Heart right ventricle (tissue), 16 donors: Measurements from ENCODE around the gene GRPEL2. TPM values are rescaled to one million over a fixed set of nuclear protein-coding genes. Genes with fewer than 3 reads are reported as not detected.

Source experiments
- ATAC-seq, 8 donors: fragments of 200-7000 bp; cut with Tn5 transposase; one replicate each; pipeline ENCODE4 v1.9.1; 2020; ENCODE audit warnings: mild to moderate bottlenecking in 8 of 8, moderate library complexity in 8 of 8, moderate number of reproducible peaks in 1 of 8
- DNase-seq, 2 donors: peaks; one replicate each; pipeline ENCODE4 v3.0.0-alpha.2; 2020
- H3K27ac ChIP-seq, 10 donors: fragments of 200-600 bp; sonication (generic) in 2 of 10; one replicate each; pipeline versions ENCODE4 v1.5.0 to v1.8.0; 2020 to 2022; ENCODE audit warnings: mild to moderate bottlenecking in 3 of 10
- H3K27me3 ChIP-seq, 7 donors: fragments of 200-600 bp; one replicate each; pipeline ENCODE4 v1.8.0; 2021 to 2022; ENCODE audit warnings: mild to moderate bottlenecking in 2 of 7
- H3K36me3 ChIP-seq, 9 donors: fragments of 200-600 bp; sonication (generic) in 1 of 9; one replicate each; pipeline versions ENCODE4 v1.5.0 to v1.8.0; 2020 to 2022; ENCODE audit warnings: mild to moderate bottlenecking in 2 of 9
- H3K4me1 ChIP-seq, 9 donors: fragments of 200-600 bp; sonication (generic) in 1 of 9; one replicate each; pipeline versions ENCODE4 v1.5.0 to v1.8.0; 2020 to 2022; ENCODE audit warnings: mild to moderate bottlenecking in 4 of 9
- H3K4me3 ChIP-seq, 10 donors: fragments of 200-600 bp; sonication (generic) in 2 of 10; one replicate each; pipeline versions ENCODE4 v1.5.0 to v1.8.0; 2020 to 2022; ENCODE audit warnings: mild to moderate bottlenecking in 7 of 10, moderate library complexity in 2 of 10
- H3K9me3 ChIP-seq, 11 donors: fragments of 200-600 bp in 10 of 11; sonication (generic) in 2 of 11; one replicate each; pipeline versions ENCODE4 v1.5.0 to v1.8.0; 2013 to 2022; ENCODE audit warnings: mild to moderate bottlenecking in 2 of 11, control low read depth in 1 of 11, moderate library complexity in 1 of 11
- WGBS, 2 donors: extraction: QIAGEN DNeasy Blood & Tissue Kit; methylation state at CpG; one replicate each; pipeline ENCODE4 v1.1.7; 2013; ENCODE audit warnings: inconsistent platforms in 1 of 2; 5-methylcytosine and 5-hydroxymethylcytosine counted together
- intact Hi-C, 10 donors: fragments of 100-400 bp; cut with DNase I; formaldehyde crosslinking; loops; one replicate each; pipeline versions ENCODE4 v1.11.1 to v1.14.2; 2022
- polyA plus RNA-seq, 2 donors: library from polyadenylated mRNA; stranded (reverse); fragments of 200-250 nt; gene quantifications; one replicate each; pipeline ENCODE4 v1.2.3, GENCODE V29; 2013
- total RNA-seq, 10 donors: library from RNA; stranded (reverse); fragmentation: NEBNext Ultra II Directional in 3 of 10; extraction: Animal tissue kit (Norgen Biotek cat#: 25700) in 3 of 10; gene quantifications; one replicate each; pipeline versions ENCODE4 v1.2.1 to v1.2.4, GENCODE V29; 2021 to 2023
- TF ChIP-seq, protein P1 (sequence below), 9 donors: fragments of 200-600 bp; sonication (generic) in 2 of 9; IDR thresholded peaks; one replicate each; pipeline versions ENCODE4 v1.5.0 to v1.8.0; 2021 to 2022; ENCODE audit warnings: antibody characterized with exemption in 9 of 9, mild to moderate bottlenecking in 5 of 9, moderate library complexity in 1 of 9
- donor health status: Arrhythmogenic right ventricular cardiomyopathy.
- donor health status: ischemic (EF 13 %, LVEDD 7.1; RV severe dilation, severe dysfunction).
- donor health status: healthy with polysubstance abuse.
- donor health status: DM: no; HTN: yes; CAD: no.
- donor health status: DM: no; HTN: no; CAD: no.
- donor health status: ischemic (EF 25% LVEDD 6.9; RV normal size, moderate dysfunction).
- donor health status: ischemic (EF 25% LVEDD 5.7; RV mildly dilated, moderate dysfunction).
- donor health status: healthy.
- donor health status: DM: yes; HTN: yes; CAD: no.
- donor health status: Ischemic cardiomyopathy.
- donor health status: ischemic (EF 35%, LVEDD 5.7; RV mildly dilated, moderate dysfunction).
- donor health status: nonischemic (EF 11% LVEDD 7.7; RV severe dilation, severe dysfunction).
- donor health status: DM: yes; HTN: yes; CAD: no.
- donor health status: PGD.
- donor health status: ischemic (EF 29% LVEDD 5.4; RV normal size, mild dysfunction).
- donor health status: nonischemic (EF 23%, LVEDD 6.1; RV moderate dilation, normal function).

GRPEL2 gene
- total and polyA plus RNA-seq, 12 donors, result 4.8 to 13.4 (median 9.9) TPM

DNA sequence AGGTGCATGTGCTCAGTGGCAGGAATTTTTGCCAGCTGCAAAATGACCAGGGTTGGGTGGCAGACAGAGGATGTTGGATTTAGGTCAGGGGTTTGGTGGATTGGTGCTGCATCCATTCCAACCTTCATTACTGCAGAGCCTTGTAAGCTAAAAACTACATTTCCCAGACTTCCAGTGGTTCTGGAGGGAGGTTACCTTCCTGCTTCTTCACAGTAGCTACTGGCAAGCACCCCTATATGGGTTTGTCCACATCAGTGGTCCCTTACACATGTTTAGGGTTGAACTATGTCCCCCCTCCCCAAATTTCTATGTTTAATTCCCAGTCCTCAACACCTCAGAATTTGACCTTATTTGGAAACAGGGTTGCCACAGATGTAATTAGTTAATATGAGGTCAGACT, 54.5 kb downstream of the GRPEL2 start:
- Histone ChIP-seq H3K36me3 (no peaks in the 10 kb centered on the region), H3K4me3 (no peak overlapping the region), H3K4me1 (peaks cover 0 to 24% (median 3%) of the 10 kb centered on the region in 9 donors), H3K27me3 (no peaks in the 10 kb centered on the region), H3K27ac (peak overlapping the region in 4 of 10 donors; percentile 5 to 52 (median 22)), H3K9me3 (no peaks in the 10 kb centered on the region)
- TF ChIP-seq, protein P1, sequence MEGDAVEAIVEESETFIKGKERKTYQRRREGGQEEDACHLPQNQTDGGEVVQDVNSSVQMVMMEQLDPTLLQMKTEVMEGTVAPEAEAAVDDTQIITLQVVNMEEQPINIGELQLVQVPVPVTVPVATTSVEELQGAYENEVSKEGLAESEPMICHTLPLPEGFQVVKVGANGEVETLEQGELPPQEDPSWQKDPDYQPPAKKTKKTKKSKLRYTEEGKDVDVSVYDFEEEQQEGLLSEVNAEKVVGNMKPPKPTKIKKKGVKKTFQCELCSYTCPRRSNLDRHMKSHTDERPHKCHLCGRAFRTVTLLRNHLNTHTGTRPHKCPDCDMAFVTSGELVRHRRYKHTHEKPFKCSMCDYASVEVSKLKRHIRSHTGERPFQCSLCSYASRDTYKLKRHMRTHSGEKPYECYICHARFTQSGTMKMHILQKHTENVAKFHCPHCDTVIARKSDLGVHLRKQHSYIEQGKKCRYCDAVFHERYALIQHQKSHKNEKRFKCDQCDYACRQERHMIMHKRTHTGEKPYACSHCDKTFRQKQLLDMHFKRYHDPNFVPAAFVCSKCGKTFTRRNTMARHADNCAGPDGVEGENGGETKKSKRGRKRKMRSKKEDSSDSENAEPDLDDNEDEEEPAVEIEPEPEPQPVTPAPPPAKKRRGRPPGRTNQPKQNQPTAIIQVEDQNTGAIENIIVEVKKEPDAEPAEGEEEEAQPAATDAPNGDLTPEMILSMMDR (IDR thresholded peaks at IDR 0.05), result no peak
- intact Hi-C loops, result no loop called here
- DNase-seq, result no peak
- ATAC-seq, result peak in 4 of 8 donors; percentile 25 to 42 (median 37)

DNA sequence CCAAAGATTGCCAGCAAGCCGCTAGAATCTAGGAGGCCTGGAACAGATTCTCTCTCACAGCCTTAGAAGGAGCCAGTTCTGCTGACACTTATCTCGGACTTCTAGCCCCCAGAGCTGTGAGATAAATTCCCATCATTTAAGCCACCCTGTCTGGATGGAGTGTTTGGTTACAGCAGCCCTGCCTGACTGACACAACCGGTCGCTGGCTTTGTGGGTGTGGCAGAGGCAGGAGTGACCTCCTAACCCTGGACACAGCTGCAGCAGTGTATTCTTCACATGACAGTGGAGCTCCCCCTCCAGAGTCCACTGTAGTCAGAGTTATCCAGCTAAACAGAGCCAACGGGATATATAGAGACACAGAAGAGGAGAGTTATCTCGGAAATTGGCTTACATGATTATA, 55.0 kb downstream of the GRPEL2 start:
- H3K27ac ChIP-seq, result peak overlapping the region in 5 of 10 donors; percentile 5 to 52 (median 17)
- WGBS, 2 donors, result 59 to 73% methylated on average over 6 of the region's 6 CpGs

DNA sequence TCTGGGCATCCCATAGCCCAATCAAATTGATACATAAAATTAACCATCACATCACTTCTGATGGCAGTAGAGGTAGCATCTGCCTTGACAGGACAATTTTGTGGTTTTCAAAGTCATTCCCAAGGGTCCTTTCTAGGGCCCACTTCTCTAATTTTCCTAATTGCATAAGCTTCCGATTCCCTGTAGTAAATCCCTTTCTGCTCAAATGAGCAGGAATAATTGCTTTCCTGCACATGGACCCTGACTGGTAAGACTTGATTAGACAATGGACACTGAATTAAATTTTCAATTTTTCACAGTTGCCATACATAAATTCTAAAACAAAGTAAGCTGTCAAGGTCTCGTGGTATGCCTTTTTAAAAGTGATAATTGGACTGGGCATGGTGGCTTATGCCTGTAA, 55.8 kb downstream of the GRPEL2 start:
- WGBS, 2 donors, result 96 to 97% methylated on average over 2 of the region's 2 CpGs
- intact Hi-C loops, result no loop called here
- no peak for DNase-seq
- H3K4me1 ChIP-seq, result peaks cover 0 to 37% (median 12%) of the 10 kb centered on the region in 9 donors
- H3K36me3 ChIP-seq, result no peaks in the 10 kb centered on the region
- no peaks in the 10 kb centered on the region for H3K9me3 ChIP-seq
- H3K27me3 ChIP-seq, result no peaks in the 10 kb centered on the region
- no peak overlapping the region for H3K4me3 ChIP-seq
- peak overlapping the region in 2 of 10 donors; percentile 5 to 7 for H3K27ac ChIP-seq
- no peak for ATAC-seq
- TF ChIP-seq, protein P1 (IDR thresholded peaks at IDR 0.05), result no peak

More for the DNA sequence above, 55.0 kb downstream of the GRPEL2 start:
- peaks cover 0 to 29% (median 8%) of the 10 kb centered on the region in 9 donors for H3K4me1 ChIP-seq
- H3K27me3 ChIP-seq, result no peaks in the 10 kb centered on the region
- no peak overlapping the region for H3K4me3 ChIP-seq
- TF ChIP-seq, protein P1 (IDR thresholded peaks at IDR 0.05), result no peak
- intact Hi-C loops, result no loop called here
- no peak for DNase-seq
- H3K36me3 ChIP-seq, result no peaks in the 10 kb centered on the region
- peak in 7 of 8 donors; percentile 18 to 79 (median 65) for ATAC-seq
- no peaks in the 10 kb centered on the region for H3K9me3 ChIP-seq

DNA sequence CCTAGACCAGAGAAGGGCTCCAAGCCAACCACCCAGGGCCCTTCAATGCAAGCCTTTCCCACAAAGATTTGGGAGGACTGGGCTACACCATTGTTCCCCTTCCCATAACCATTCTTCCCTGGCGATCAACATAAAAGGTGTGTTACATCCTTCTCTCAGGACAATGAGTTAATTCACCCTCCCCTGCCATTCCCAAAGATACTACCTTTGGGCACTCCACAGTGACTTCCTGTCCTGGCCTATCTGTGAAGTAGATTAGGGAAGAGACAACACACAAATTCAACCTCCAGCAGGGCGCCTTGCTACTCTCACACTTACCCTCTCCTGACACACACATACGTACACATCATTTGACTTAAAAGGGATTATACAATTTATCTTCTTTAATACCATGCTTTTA, 57.0 kb downstream of the GRPEL2 start:
- DNase-seq, result no peak
- WGBS, 2 donors, result 93 to 96% methylated on average over 3 of the region's 3 CpGs
- peaks cover 0 to 38% (median 12%) of the 10 kb centered on the region in 9 donors for H3K4me1 ChIP-seq
- H3K36me3 ChIP-seq, result no peaks in the 10 kb centered on the region
- H3K4me3 ChIP-seq, result no peak overlapping the region
- TF ChIP-seq, protein P1 (IDR thresholded peaks at IDR 0.05), result no peak
- H3K27ac ChIP-seq, result no peak overlapping the region
- no peak for ATAC-seq
- intact Hi-C loops, result no loop called here
- no peaks in the 10 kb centered on the region for H3K27me3 ChIP-seq
- H3K9me3 ChIP-seq, result no peaks in the 10 kb centered on the region

Other genes with a start within 250 kb of the GRPEL2 start
- gene ABLIM3, start 204.0 kb upstream of the GRPEL2 start, total RNA-seq, result 100 to 1,000 TPM in 7 of 10 donors, 10 to 100 TPM in 3; 66.8 to 189 (median 106) TPM
- 10 to 100 TPM; 53.6 to 54.1 TPM for gene ABLIM3, start 204.0 kb upstream of the GRPEL2 start, polyA plus RNA-seq
- gene AFAP1L1, start 73.6 kb upstream of the GRPEL2 start, total RNA-seq, result 10 to 100 TPM; 30.3 to 61.6 (median 47.2) TPM
- 10 to 100 TPM; 35.6 to 35.9 TPM for gene AFAP1L1, start 73.6 kb upstream of the GRPEL2 start, polyA plus RNA-seq
- gene PCYOX1L, start 12.5 kb downstream of the GRPEL2 start, total RNA-seq, result 1 to 10 TPM; 2.6 to 5.5 (median 4.0) TPM
- gene PCYOX1L, start 12.5 kb downstream of the GRPEL2 start, polyA plus RNA-seq, result 1 to 10 TPM; 4.5 to 6.2 TPM
- gene IL17B, start 33.8 kb downstream of the GRPEL2 start, total RNA-seq, result under 1 TPM in 2 of 10 donors, not detected in 8; 0.44 to 0.83 TPM
- gene IL17B, start 33.8 kb downstream of the GRPEL2 start, polyA plus RNA-seq, result under 1 TPM in 1 of 2 donors, not detected in 1; 0.57 TPM
- 100 to 1,000 TPM; 174 to 363 (median 224) TPM for gene CSNK1A1, start 205.9 kb downstream of the GRPEL2 start, total RNA-seq
- gene CSNK1A1, start 205.9 kb downstream of the GRPEL2 start, polyA plus RNA-seq, result 10 to 100 TPM; 47.9 to 76.0 TPM
- 10 to 100 TPM; 13.1 to 31.8 (median 18.3) TPM for gene ARHGEF37, start 236.0 kb downstream of the GRPEL2 start, total RNA-seq
- 10 to 100 TPM in 1 of 2 donors, 1 to 10 TPM in 1; 4.5 to 10.1 TPM for gene ARHGEF37, start 236.0 kb downstream of the GRPEL2 start, polyA plus RNA-seq